Hepatocyte (in vitro differentiated cells): ENCODE measurements around the gene TULP4. TPM values are rescaled to one million over a fixed set of nuclear protein-coding genes. Genes with fewer than 3 reads are reported as not detected.

ENCODE experiments used
- DNase-seq: peaks from one replicate; pipeline ENCODE4 v3.0.0-alpha.2; 2016; ENCODE audit warnings: low spot score
- H2AFZ ChIP-seq: fragments of 200-600 bp; sonication (generic); 2 replicates; pipeline ENCODE4 v1.6.0; 2016; ENCODE audit warnings: antibody characterized with exemption, mild to moderate bottlenecking
- H3K27ac ChIP-seq: fragments of 200-600 bp; sonication (generic); 2 replicates; pipeline ENCODE4 v1.5.1; 2016; ENCODE audit warnings: mild to moderate bottlenecking
- H3K27me3 ChIP-seq: fragments of 200-600 bp; sonication (generic); 2 replicates; pipeline ENCODE4 v1.6.1; 2016
- H3K36me3 ChIP-seq: fragments of 200-600 bp; sonication (generic); replicated peaks from 2 replicates; pipeline ENCODE4 v1.5.1; 2016; ENCODE audit warnings: low read depth; ENCODE audit not compliant: insufficient read depth
- H3K4me1 ChIP-seq: fragments of 200-600 bp; sonication (generic); 2 replicates; pipeline ENCODE4 v1.5.1; 2016; ENCODE audit warnings: mild to moderate bottlenecking, moderate library complexity; ENCODE audit not compliant: insufficient read depth
- H3K4me2 ChIP-seq: fragments of 200-600 bp; sonication (generic); 2 replicates; pipeline ENCODE4 v1.6.0; 2016
- H3K4me3 ChIP-seq: fragments of 200-600 bp; sonication (generic); 2 replicates; pipeline ENCODE4 v1.5.1; 2016; ENCODE audit warnings: mild to moderate bottlenecking
- H3K79me2 ChIP-seq: fragments of 200-600 bp; sonication (generic); 2 replicates; pipeline ENCODE4 v1.6.0; 2017; ENCODE audit warnings: mild to moderate bottlenecking
- H3K9me2 ChIP-seq: fragments of 200-600 bp; sonication (generic); replicated peaks from 2 replicates; pipeline ENCODE4 v1.6.0; 2017; ENCODE audit warnings: mild to moderate bottlenecking; ENCODE audit not compliant: insufficient read depth
- H3K9me3 ChIP-seq: fragments of 200-600 bp; sonication (generic); 2 replicates; pipeline ENCODE4 v1.5.1; 2016; ENCODE audit warnings: low read depth, mild to moderate bottlenecking
- H4K20me1 ChIP-seq: fragments of 200-600 bp; sonication (generic); 2 replicates; pipeline ENCODE4 v1.6.0; 2016; ENCODE audit warnings: mild to moderate bottlenecking; ENCODE audit not compliant: insufficient read depth, poor library complexity, severe bottlenecking
- EZH2 ChIP-seq: fragments of 200-600 bp; sonication (generic); IDR thresholded peaks from 2 replicates; pipeline ENCODE4 v1.6.1; 2016; ENCODE audit warnings: antibody characterized with exemption, mild to moderate bottlenecking, borderline replicate concordance
- EZH2phosphoT487 ChIP-seq: fragments of 200-600 bp; sonication (generic); IDR thresholded peaks from one replicate; pipeline ENCODE4 v1.6.1; 2018; ENCODE audit warnings: antibody characterized with exemption, mild to moderate bottlenecking, low read depth, moderate library complexity; ENCODE audit not compliant: unreplicated experiment, severe bottlenecking
- WGBS: methylation state at CpG from one replicate; pipeline ENCODE4 v1.1.6; 2016; ENCODE audit warnings: low lambda C conversion rate; ENCODE audit errors: missing lambda C conversion rate; 5-methylcytosine and 5-hydroxymethylcytosine counted together
- polyA plus RNA-seq: library from polyadenylated mRNA; unstranded; fragments of >200 nt; fragmentation: Nextera tagmentation; extraction: Ambion mirVana; gene quantifications from 2 replicates; pipeline ENCODE4 v1.2.1, GENCODE V29; 2016
- total RNA-seq: library from RNA; depleted of rRNA; stranded (reverse); fragments of >200 nt; gene quantifications from 2 replicates; pipeline ENCODE4 v1.2.3, GENCODE V29; 2014
- TF ChIP-seq, protein P1 (sequence below): fragments of 200-600 bp; sonication (generic); IDR thresholded peaks from 2 replicates; pipeline ENCODE4 v1.5.1; 2016; ENCODE audit warnings: antibody characterized with exemption, mild to moderate bottlenecking; ENCODE audit not compliant: poor library complexity

The TULP4 gene
- total and polyA plus RNA-seq, 2 experiments from 2014 or later = 30.1 to 129 TPM

DNA sequence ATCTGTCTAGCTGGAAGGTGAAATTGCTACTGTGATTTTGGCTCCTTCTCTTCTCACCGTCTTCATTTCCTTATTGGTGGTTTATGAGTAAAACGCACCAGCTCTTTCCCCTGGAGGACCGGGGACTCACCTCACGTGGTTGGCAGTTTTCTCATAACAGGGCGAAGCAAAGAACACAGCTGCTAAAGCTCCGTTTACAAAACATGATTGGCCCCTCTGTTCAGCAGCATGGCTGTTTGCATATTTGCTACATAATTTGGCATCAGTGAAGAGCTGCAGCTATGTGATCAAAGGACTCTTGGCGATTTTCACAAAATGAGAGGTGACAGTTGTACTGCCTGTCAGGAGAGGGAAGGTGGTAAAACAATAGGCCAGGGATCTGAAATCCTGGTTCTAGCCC, 227.1 kb downstream of the TULP4 start:
- Histone ChIP-seq H3K36me3 (no peaks in the 10 kb centered on the region), H3K4me1 (no peaks in the 10 kb centered on the region), H4K20me1 (no peaks in the 10 kb centered on the region), H3K4me3 (no peak overlapping the region), H3K9me2 (no peaks in the 10 kb centered on the region), H3K4me2 (no peak overlapping the region), H2AFZ (no peak overlapping the region), H3K27me3 (peaks cover 7% of the 10 kb centered on the region), H3K27ac (no peak overlapping the region), H3K79me2 (no peaks in the 10 kb centered on the region), H3K9me3 (no peaks in the 10 kb centered on the region)
- WGBS = 75% methylated on average over 7 of the region's 7 CpGs
- DNase-seq = no peak
- no peak for TF ChIP-seq EZH2phosphoT487
- no peak for TF ChIP-seq EZH2
- TF ChIP-seq, protein P1, sequence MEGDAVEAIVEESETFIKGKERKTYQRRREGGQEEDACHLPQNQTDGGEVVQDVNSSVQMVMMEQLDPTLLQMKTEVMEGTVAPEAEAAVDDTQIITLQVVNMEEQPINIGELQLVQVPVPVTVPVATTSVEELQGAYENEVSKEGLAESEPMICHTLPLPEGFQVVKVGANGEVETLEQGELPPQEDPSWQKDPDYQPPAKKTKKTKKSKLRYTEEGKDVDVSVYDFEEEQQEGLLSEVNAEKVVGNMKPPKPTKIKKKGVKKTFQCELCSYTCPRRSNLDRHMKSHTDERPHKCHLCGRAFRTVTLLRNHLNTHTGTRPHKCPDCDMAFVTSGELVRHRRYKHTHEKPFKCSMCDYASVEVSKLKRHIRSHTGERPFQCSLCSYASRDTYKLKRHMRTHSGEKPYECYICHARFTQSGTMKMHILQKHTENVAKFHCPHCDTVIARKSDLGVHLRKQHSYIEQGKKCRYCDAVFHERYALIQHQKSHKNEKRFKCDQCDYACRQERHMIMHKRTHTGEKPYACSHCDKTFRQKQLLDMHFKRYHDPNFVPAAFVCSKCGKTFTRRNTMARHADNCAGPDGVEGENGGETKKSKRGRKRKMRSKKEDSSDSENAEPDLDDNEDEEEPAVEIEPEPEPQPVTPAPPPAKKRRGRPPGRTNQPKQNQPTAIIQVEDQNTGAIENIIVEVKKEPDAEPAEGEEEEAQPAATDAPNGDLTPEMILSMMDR = no peak

DNA sequence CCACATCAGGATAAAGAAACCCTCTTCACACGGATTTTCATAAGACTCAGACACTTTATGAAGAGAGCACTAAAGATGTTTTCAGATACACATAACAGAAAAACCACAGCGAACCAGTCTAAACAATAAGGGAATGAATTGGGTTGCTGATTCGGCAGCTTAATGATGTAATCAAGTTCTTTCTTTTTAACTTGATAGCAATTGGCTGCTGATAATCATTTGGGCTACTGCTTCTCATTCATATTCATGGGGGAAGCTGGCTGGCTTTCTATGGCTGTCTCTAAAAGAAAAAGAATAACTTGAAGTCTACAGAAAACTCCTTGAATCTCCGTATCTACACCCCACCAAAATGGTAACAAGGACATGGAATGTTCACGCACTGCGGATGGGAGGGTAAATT, 227.6 kb downstream of the TULP4 start:
- H3K4me3 ChIP-seq = no peak overlapping the region
- no peak overlapping the region for H3K27ac ChIP-seq
- H3K9me3 ChIP-seq = no peaks in the 10 kb centered on the region
- no peaks in the 10 kb centered on the region for H3K36me3 ChIP-seq
- WGBS = 87% methylated on average over 6 of the region's 6 CpGs
- H3K27me3 ChIP-seq = peaks cover 7% of the 10 kb centered on the region
- H3K9me2 ChIP-seq = no peaks in the 10 kb centered on the region
- no peak overlapping the region for H3K4me2 ChIP-seq
- H4K20me1 ChIP-seq = no peaks in the 10 kb centered on the region
- no peaks in the 10 kb centered on the region for H3K79me2 ChIP-seq
- H2AFZ ChIP-seq = no peak overlapping the region
- no peaks in the 10 kb centered on the region for H3K4me1 ChIP-seq
- DNase-seq = no peak
- TF ChIP-seq EZH2 = no peak
- no peak for TF ChIP-seq EZH2phosphoT487
- TF ChIP-seq, protein P1 = no peak

DNA sequence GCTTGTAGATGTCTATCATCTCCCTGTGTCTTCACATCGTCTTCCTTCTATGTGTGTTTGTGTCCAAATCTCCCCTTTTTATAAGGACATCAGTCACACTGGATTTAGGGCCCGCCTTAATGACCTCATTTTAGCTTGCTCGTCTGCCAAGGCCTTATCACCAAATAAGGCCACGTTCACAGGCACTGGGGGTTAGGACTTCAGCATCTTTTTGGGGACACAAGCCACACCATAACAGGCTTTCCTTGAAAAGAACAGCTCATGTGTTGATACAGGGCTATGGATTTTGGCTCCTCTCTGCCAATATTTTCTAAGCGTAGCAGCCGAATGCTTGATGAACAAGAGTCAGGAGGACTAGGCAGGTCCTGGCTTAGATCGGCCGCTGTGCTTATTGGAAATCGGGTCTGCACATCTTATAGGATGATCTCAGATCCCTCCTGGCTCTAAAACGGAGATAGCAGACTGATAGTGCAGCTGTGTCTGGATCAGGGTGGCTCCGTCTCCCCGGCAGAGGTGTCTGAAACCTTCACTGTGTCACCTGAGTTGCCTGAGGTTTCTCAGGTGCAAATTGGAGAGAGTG, 231.4 kb downstream of the TULP4 start:
- H3K4me1 ChIP-seq = no peaks in the 10 kb centered on the region
- H3K4me3 ChIP-seq = no peak overlapping the region
- H3K79me2 ChIP-seq = no peaks in the 10 kb centered on the region
- no peaks in the 10 kb centered on the region for H3K36me3 ChIP-seq
- H3K9me3 ChIP-seq = no peaks in the 10 kb centered on the region
- no peak for TF ChIP-seq EZH2
- no peak for TF ChIP-seq EZH2phosphoT487
- TF ChIP-seq, protein P1 = no peak
- H3K27ac ChIP-seq = no peak overlapping the region
- WGBS = 76% methylated on average over 12 of the region's 12 CpGs
- DNase-seq = no peak
- no peaks in the 10 kb centered on the region for H3K9me2 ChIP-seq
- no peak overlapping the region for H3K4me2 ChIP-seq
- peaks cover 3% of the 10 kb centered on the region for H3K27me3 ChIP-seq
- H4K20me1 ChIP-seq = no peaks in the 10 kb centered on the region
- no peak overlapping the region for H2AFZ ChIP-seq

DNA sequence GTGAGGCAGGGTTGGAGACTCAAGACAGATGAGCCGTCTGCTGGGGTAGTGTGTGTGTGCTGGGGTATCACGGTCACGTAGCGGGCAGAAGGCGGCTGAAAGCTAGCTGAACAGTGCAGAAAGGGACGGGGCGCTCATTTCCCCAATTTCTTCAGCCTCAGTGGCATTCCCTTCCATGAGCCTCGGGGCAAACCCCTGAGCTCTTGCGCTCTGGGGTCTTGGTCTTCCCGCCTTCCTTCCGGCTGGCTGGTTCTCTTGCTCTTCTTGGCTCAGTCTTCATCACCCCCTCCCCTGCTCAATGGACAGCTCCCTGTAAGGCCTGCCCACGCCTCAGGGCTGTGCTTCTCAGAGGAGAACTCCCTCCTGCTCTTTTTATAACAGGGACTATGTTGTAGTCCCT, 232.2 kb downstream of the TULP4 start:
- Histone ChIP-seq H3K4me2 (no peak overlapping the region), H3K9me2 (no peaks in the 10 kb centered on the region), H3K4me3 (no peak overlapping the region), H3K36me3 (no peaks in the 10 kb centered on the region), H3K4me1 (no peaks in the 10 kb centered on the region), H3K27ac (no peak overlapping the region), H3K27me3 (no peaks in the 10 kb centered on the region), H4K20me1 (no peaks in the 10 kb centered on the region), H2AFZ (no peak overlapping the region), H3K9me3 (no peaks in the 10 kb centered on the region), H3K79me2 (no peaks in the 10 kb centered on the region)
- 92% methylated on average over 12 of the region's 12 CpGs for WGBS
- no peak for DNase-seq
- TF ChIP-seq EZH2 = no peak
